ENCODE measurements around the gene HPD.
A peak's percentile ranks its signal among the peaks of the same experiment; 100 is the strongest.
"Not testable (repeated sequence)": the region's sequence is repeated elsewhere in the genome, so short reads cannot be mapped to it uniquely, and the experiment has no call there.

HPD gene

GRCh38 chr12:121861636-121862254, 3.1 kb upstream of the HPD start:
- DNase-seq = no peak

GRCh38 chr12:121860699-121861098, 2.0 kb upstream of the HPD start:
- DNase-seq = not testable (repeated sequence)

- DNase-seq = no peak
Measured at GRCh38 chr12:121860257-121860656, 1.6 kb upstream of the HPD start.

GRCh38 chr12:121858318-121858661, 369 bp downstream of the HPD start:
- DNase-seq = no peak

GRCh38 chr12:121857322-121858246, 1.1 kb downstream of the HPD start:
- DNase-seq = no peak

- not testable (repeated sequence) for DNase-seq
Measured at GRCh38 chr12:121852392-121852791, 6.3 kb downstream of the HPD start.

GRCh38 chr12:121849665-121850064, 9.0 kb downstream of the HPD start:
- no peak for DNase-seq

GRCh38 chr12:121849211-121849610, 9.4 kb downstream of the HPD start:
- no peak for DNase-seq

- no peak for DNase-seq
Measured at GRCh38 chr12:121845701-121846100, 13.0 kb downstream of the HPD start.

GRCh38 chr12:121843236-121843982, 15.2 kb downstream of the HPD start:
- no peak for DNase-seq

- no peak for DNase-seq
Measured at GRCh38 chr12:121839993-121840761, 18.5 kb downstream of the HPD start.

- DNase-seq = peak; percentile 58 to 93
Measured at GRCh38 chr12:121839106-121839992, 19.3 kb downstream of the HPD start.

- DNase-seq = no peak
Measured at GRCh38 chr12:121838126-121838525, 20.5 kb downstream of the HPD start.

- no peak for DNase-seq
Measured at GRCh38 chr12:121837680-121838079, 21.0 kb downstream of the HPD start.

GRCh38 chr12:121831571-121832245, 27.0 kb downstream of the HPD start:
- no peak for DNase-seq

GRCh38 chr12:121830588-121831265, 27.9 kb downstream of the HPD start:
- DNase-seq = no peak

- no peak for DNase-seq
Measured at GRCh38 chr12:121830134-121830533, 28.5 kb downstream of the HPD start.

GRCh38 chr12:121829250-121829918, 29.3 kb downstream of the HPD start:
- no peak for DNase-seq

GRCh38 chr12:121828826-121829225, 29.8 kb downstream of the HPD start:
- no peak for DNase-seq

- DNase-seq = no peak
Measured at GRCh38 chr12:121828306-121828705, 30.4 kb downstream of the HPD start.

All from hippocampal formation (tissue), 2 donors.